GM06990 (cell line): ENCODE data around the gene TGFBRAP1.

Experiments used
- DNase-seq: peaks from one replicate; pipeline ENCODE4 v3.0.0-alpha.2; 2011; ENCODE audit not compliant: insufficient read length; ENCODE audit errors: extremely low read depth
- H3K27me3 ChIP-seq: replicated peaks from 2 replicates; pipeline ENCODE4 v1.6.0; 2011; ENCODE audit warnings: low read length; ENCODE audit not compliant: control insufficient read depth, insufficient read depth
- H3K36me3 ChIP-seq: 2 replicates; pipeline ENCODE4 v1.5.1; 2011; ENCODE audit warnings: low read length; ENCODE audit not compliant: control insufficient read depth, insufficient read depth
- H3K4me3 ChIP-seq: replicated peaks from 2 replicates; pipeline ENCODE4 v1.5.1; 2011; ENCODE audit warnings: low read depth, mild to moderate bottlenecking, control low read depth, low read length
- CTCF ChIP-seq: IDR thresholded peaks from 2 replicates; pipeline ENCODE4 v1.5.1; 2011; ENCODE audit warnings: low read length, control low read depth, mild to moderate bottlenecking, inconsistent platforms; ENCODE audit not compliant: insufficient read depth, poor library complexity, severe bottlenecking

The TGFBRAP1 gene

DNA sequence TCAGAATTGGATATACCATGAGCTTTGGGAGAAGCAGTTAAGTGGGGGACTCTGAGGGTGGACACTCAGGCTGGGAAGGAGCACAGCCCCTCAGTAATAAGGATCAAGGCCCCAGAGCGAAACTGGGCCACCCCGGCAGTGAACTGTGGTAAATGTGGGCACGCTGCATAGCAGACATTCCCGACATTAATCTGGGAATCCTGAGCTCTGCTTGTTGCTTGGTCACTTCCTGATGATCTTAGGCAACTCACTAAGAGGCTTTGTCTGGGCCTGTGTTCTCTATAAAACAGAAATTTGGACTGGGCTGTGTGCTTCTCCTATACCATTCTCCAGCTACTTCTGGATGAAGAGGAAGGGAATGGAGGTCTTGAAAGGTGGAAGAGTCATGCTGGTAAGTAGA, 4.8 kb downstream of the TGFBRAP1 start:
- no peak for TF ChIP-seq CTCF
- DNase-seq, result no peak
- Histone ChIP-seq H3K27me3 (no peaks in the 10 kb centered on the region), H3K4me3 (no peak overlapping the region), H3K36me3 (no peaks in the 10 kb centered on the region)

GRCh38 chr2:105324101-105324500, 5.4 kb downstream of the TGFBRAP1 start:
- H3K36me3 ChIP-seq, result no peaks in the 10 kb centered on the region

DNA sequence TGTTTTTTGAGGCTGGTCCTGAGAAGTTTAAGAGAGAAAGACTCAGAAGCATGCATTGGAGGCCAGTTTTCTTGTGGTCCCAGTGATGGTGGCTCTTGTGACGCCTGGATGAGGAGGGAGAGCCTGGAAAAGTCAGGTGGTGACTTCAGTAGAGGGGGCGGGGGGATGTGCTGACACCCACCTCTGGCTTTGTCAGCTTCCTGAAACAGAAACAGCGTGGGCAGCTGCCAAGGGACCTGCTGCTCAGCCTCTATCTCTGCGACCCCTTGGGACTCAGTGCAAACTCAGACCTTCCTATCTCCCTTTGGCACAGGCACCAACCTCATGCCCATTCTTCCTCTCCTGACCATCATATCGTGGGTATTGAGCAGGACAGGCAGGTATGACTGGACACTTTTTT, 6.4 kb downstream of the TGFBRAP1 start:
- Histone ChIP-seq H3K27me3 (no peaks in the 10 kb centered on the region), H3K4me3 (no peak overlapping the region), H3K36me3 (no peaks in the 10 kb centered on the region)
- DNase-seq, result no peak
- no peak for TF ChIP-seq CTCF

More at GRCh38 chr2:105324101-105324500, 5.4 kb downstream of the TGFBRAP1 start:
- no peak overlapping the region for H3K4me3 ChIP-seq
- TF ChIP-seq CTCF, result no peak
- no peak for DNase-seq
- no peaks in the 10 kb centered on the region for H3K27me3 ChIP-seq

- Histone ChIP-seq H3K36me3 (no peaks in the 10 kb centered on the region), H3K4me3 (no peak overlapping the region), H3K27me3 (no peaks in the 10 kb centered on the region)
- TF ChIP-seq CTCF, result no peak
- no peak for DNase-seq
These were observed 7.5 kb downstream of the TGFBRAP1 start for GRCh38 chr2:105321875-105322646.

DNA sequence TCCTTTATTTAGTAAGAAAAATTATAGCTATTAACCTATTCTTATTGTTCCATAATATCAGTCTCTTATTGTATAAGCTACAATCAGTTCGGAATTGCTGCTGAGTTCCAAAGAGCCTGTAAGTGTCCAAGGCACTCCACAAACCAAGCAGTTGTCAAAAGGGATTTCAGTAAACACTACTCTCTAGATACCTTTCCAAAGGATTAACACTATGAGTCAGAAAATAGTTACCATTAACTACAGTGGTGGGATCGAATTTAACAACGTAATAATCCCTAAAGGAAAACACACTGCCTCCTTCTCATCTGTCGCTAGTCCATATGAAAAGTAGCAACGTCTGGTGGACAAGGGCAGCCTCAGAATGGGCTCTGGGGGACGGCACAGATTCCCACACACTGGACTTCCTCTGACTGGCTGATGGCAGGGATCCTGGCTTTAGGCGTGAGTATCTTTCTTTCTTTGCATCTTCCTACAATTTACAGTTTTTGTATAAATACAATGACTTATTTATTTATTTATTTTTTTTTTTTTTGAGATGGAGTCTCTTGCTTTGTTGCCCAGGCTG, 8.8 kb downstream of the TGFBRAP1 start:
- H3K36me3 ChIP-seq, result no peaks in the 10 kb centered on the region
- no peaks in the 10 kb centered on the region for H3K27me3 ChIP-seq
- H3K4me3 ChIP-seq, result no peak overlapping the region
- TF ChIP-seq CTCF, result no peak
- DNase-seq, result no peak
